ENCODE data around the gene HOXA5.

The HOXA5 gene

GRCh38 chr7:27125986-27126394 is 17.5 kb downstream of the HOXA5 start:
- no peak for TF ChIP-seq CTCF (IDR thresholded peaks at IDR 0.05; ENCODE audit: low read depth, low read length)
- no peak for DNase-seq
- no peaks in the 10 kb centered on the region for H3K4me1 ChIP-seq
- H3K9me3 ChIP-seq: no peaks in the 10 kb centered on the region
- H3K27me3 ChIP-seq: peaks cover 98% of the 10 kb centered on the region
- no peak overlapping the region for H3K4me3 ChIP-seq (ENCODE audit: low read depth, low read length)
- H3K36me3 ChIP-seq: no peaks in the 10 kb centered on the region

- H3K27me3 ChIP-seq: peaks cover 100% of the 10 kb centered on the region
- no peaks in the 10 kb centered on the region for H3K36me3 ChIP-seq
- TF ChIP-seq CTCF (IDR thresholded peaks at IDR 0.05; ENCODE audit: low read depth, low read length): no peak
- no peak overlapping the region for H3K4me3 ChIP-seq (ENCODE audit: low read depth, low read length)
- DNase-seq: no peak
- no peaks in the 10 kb centered on the region for H3K4me1 ChIP-seq
- no peaks in the 10 kb centered on the region for H3K9me3 ChIP-seq
These were observed 18.4 kb downstream of the HOXA5 start for GRCh38 chr7:27124902-27125689.

- no peaks in the 10 kb centered on the region for H3K36me3 ChIP-seq
- no peak for DNase-seq
- no peaks in the 10 kb centered on the region for H3K4me1 ChIP-seq
- H3K9me3 ChIP-seq: no peaks in the 10 kb centered on the region
- no peak for TF ChIP-seq CTCF (IDR thresholded peaks at IDR 0.05; ENCODE audit: low read depth, low read length)
- no peak overlapping the region for H3K4me3 ChIP-seq (ENCODE audit: low read depth, low read length)
- H3K27me3 ChIP-seq: peaks cover 100% of the 10 kb centered on the region
These were observed 19.2 kb downstream of the HOXA5 start for GRCh38 chr7:27124096-27124901.

GRCh38 chr7:27123477-27124053 is 19.9 kb downstream of the HOXA5 start:
- Histone ChIP-seq H3K27me3 (peaks cover 100% of the 10 kb centered on the region), H3K36me3 (no peaks in the 10 kb centered on the region), H3K4me1 (no peaks in the 10 kb centered on the region), H3K9me3 (no peaks in the 10 kb centered on the region), H3K4me3 (ENCODE audit: low read depth, low read length) (no peak overlapping the region)
- no peak for DNase-seq
- no peak for TF ChIP-seq CTCF (IDR thresholded peaks at IDR 0.05; ENCODE audit: low read depth, low read length)

GRCh38 chr7:27123007-27123476 is 20.4 kb downstream of the HOXA5 start:
- no peak for TF ChIP-seq CTCF (IDR thresholded peaks at IDR 0.05; ENCODE audit: low read depth, low read length)
- Histone ChIP-seq H3K4me3 (ENCODE audit: low read depth, low read length) (no peak overlapping the region), H3K9me3 (no peaks in the 10 kb centered on the region), H3K4me1 (no peaks in the 10 kb centered on the region), H3K36me3 (no peaks in the 10 kb centered on the region), H3K27me3 (peaks cover 100% of the 10 kb centered on the region)
- no peak for DNase-seq
